Measurements from ENCODE around the gene ZNF14. TPM values are rescaled to one million over a fixed set of nuclear protein-coding genes. Genes with fewer than 3 reads are reported as not detected.
"Not testable (repeated sequence)": the region's sequence is repeated elsewhere in the genome, so short reads cannot be mapped to it uniquely, and the experiment has no call there.

Gene ZNF14
- polyA plus RNA-seq, 1 experiment = 1.2 TPM

GRCh38 chr19:19744641-19745040 lies 11.7 kb upstream of the ZNF14 start:
- DNase-seq (ENCODE audit: low read depth) = no peak
- no peak for TF ChIP-seq CTCF (IDR thresholded peaks at IDR 0.05; ENCODE audit: insufficient read depth, low read depth, low read length)
- Histone ChIP-seq H3K36me3 (ENCODE audit: control insufficient read depth, insufficient read depth, low read length) (no peaks in the 10 kb centered on the region), H3K27me3 (ENCODE audit: control insufficient read depth, insufficient read depth, low read length) (no peaks in the 10 kb centered on the region), H3K4me3 (ENCODE audit: low read depth, low read length) (no peak overlapping the region)
- ChIA-PET CTCF (no interaction called here), POLR2A (no interaction called here)

- DNase-seq (ENCODE audit: low read depth); H3K4me3 ChIP-seq (ENCODE audit: low read depth, low read length); POLR2A ChIA-PET; H3K27me3 ChIP-seq (ENCODE audit: control insufficient read depth, insufficient read depth, low read length); H3K36me3 ChIP-seq (ENCODE audit: control insufficient read depth, insufficient read depth, low read length); CTCF ChIA-PET: not testable (repeated sequence)
These were observed 11.0 kb upstream of the ZNF14 start for GRCh38 chr19:19743921-19744320.

GRCh38 chr19:19743176-19743575 lies 10.3 kb upstream of the ZNF14 start:
- CTCF ChIA-PET = no interaction called here
- POLR2A ChIA-PET = no interaction called here
- Histone ChIP-seq H3K36me3 (ENCODE audit: control insufficient read depth, insufficient read depth, low read length) (no peaks in the 10 kb centered on the region), H3K4me3 (ENCODE audit: low read depth, low read length) (no peak overlapping the region), H3K27me3 (ENCODE audit: control insufficient read depth, insufficient read depth, low read length) (no peaks in the 10 kb centered on the region)
- no peak for DNase-seq (ENCODE audit: low read depth)
- no peak for TF ChIP-seq CTCF (IDR thresholded peaks at IDR 0.05; ENCODE audit: insufficient read depth, low read depth, low read length)

- H3K4me3 ChIP-seq (ENCODE audit: low read depth, low read length) = no peak overlapping the region
- no peak for DNase-seq (ENCODE audit: low read depth)
- CTCF ChIA-PET = no interaction called here
- POLR2A ChIA-PET = no interaction called here
- no peaks in the 10 kb centered on the region for H3K36me3 ChIP-seq (ENCODE audit: control insufficient read depth, insufficient read depth, low read length)
- TF ChIP-seq CTCF (IDR thresholded peaks at IDR 0.05; ENCODE audit: insufficient read depth, low read depth, low read length) = no peak
- H3K27me3 ChIP-seq (ENCODE audit: control insufficient read depth, insufficient read depth, low read length) = no peaks in the 10 kb centered on the region
These were observed 9.9 kb upstream of the ZNF14 start for GRCh38 chr19:19742773-19743172.

- ChIA-PET POLR2A (no interaction called here), CTCF (interaction anchor here (0.5 kb wide), 1 partner anchor 15 kb away, joined by 3 read pairs; no protein-coding TSS in a partner anchor)
- Histone ChIP-seq H3K36me3 (ENCODE audit: control insufficient read depth, insufficient read depth, low read length) (no peaks in the 10 kb centered on the region), H3K4me3 (ENCODE audit: low read depth, low read length) (no peak overlapping the region), H3K27me3 (ENCODE audit: control insufficient read depth, insufficient read depth, low read length) (no peaks in the 10 kb centered on the region)
- no peak for TF ChIP-seq CTCF (IDR thresholded peaks at IDR 0.05; ENCODE audit: insufficient read depth, low read depth, low read length)
- no peak for DNase-seq (ENCODE audit: low read depth)
These were observed 8.3 kb upstream of the ZNF14 start for GRCh38 chr19:19741184-19741583.

- DNase-seq (ENCODE audit: low read depth) = no peak
- H3K27me3 ChIP-seq (ENCODE audit: control insufficient read depth, insufficient read depth, low read length) = no peaks in the 10 kb centered on the region
- no peak overlapping the region for H3K4me3 ChIP-seq (ENCODE audit: low read depth, low read length)
- POLR2A ChIA-PET = no interaction called here
- H3K36me3 ChIP-seq (ENCODE audit: control insufficient read depth, insufficient read depth, low read length) = no peaks in the 10 kb centered on the region
- CTCF ChIA-PET = interaction anchor here (0.5 kb wide), 1 partner anchor 15 kb away, joined by 3 read pairs; no protein-coding TSS in a partner anchor
- no peak for TF ChIP-seq CTCF (IDR thresholded peaks at IDR 0.05; ENCODE audit: insufficient read depth, low read depth, low read length)
These were observed 7.8 kb upstream of the ZNF14 start for GRCh38 chr19:19740755-19741154.

Measured in BJ (cell line).